PC-9 (cell line): ENCODE results near the gene OR4S2. TPM values are rescaled to one million over a fixed set of nuclear protein-coding genes. Genes with fewer than 3 reads are reported as not detected.

Experiments used
- Bru-seq: library from RNA; stranded (reverse); fragments of 400-500 nt; gene quantifications from one replicate; lab custom pipeline; 2021; lab: Mats Ljungman, UMichigan
- BruChase-seq, 2 experiments: library from RNA; stranded (reverse); fragments of 400-500 nt; gene quantifications; one replicate each; lab custom pipeline; 2021; lab: Mats Ljungman, UMichigan
- BruUV-seq: library from RNA; stranded (reverse); fragments of 400-500 nt; replicated peaks from 2 replicates; lab custom pipeline; 2021; lab: Mats Ljungman, UMichigan
- CTCF ChIA-PET: fragments of 300-600 bp; sonication (Branson Sonifier 250); formaldehyde crosslinking; loops from one replicate; lab custom pipeline; 2022; ENCODE audit warnings: antibody characterized with exemption; lab: Charles Lee
- POLR2A ChIA-PET: fragments of 300-600 bp; sonication (Branson Sonifier 250); formaldehyde crosslinking; loops from one replicate; lab custom pipeline; 2022; ENCODE audit warnings: antibody characterized with exemption; ENCODE audit not compliant: unreplicated experiment; lab: Charles Lee
- DNase-seq, 2 experiments: peaks; one replicate each; pipeline versions ENCODE4 v3.0.0 to v3.0.0-alpha.2; 2015 to 2022; ENCODE audit warnings: mixed read lengths in 1 of 2
- H2AFZ ChIP-seq: fragments of 200-600 bp; sonication (generic); 2 replicates; pipeline ENCODE4 v1.8.1; 2017; ENCODE audit warnings: antibody characterized with exemption
- H3F3A ChIP-seq: fragments of 200-600 bp; sonication (generic); 2 replicates; pipeline ENCODE4 v1.8.1; 2017; ENCODE audit warnings: antibody characterized with exemption, mild to moderate bottlenecking, low read depth; ENCODE audit not compliant: insufficient read depth
- H3K27ac ChIP-seq: fragments of 200-600 bp; sonication (generic); 2 replicates; pipeline ENCODE4 v1.6.1; 2016; ENCODE audit warnings: mixed run types
- H3K27me3 ChIP-seq: fragments of 200-600 bp; sonication (generic); 2 replicates; pipeline ENCODE4 v1.6.1; 2016; ENCODE audit warnings: low read depth, mixed run types; ENCODE audit not compliant: insufficient read depth
- H3K36me3 ChIP-seq: fragments of 200-600 bp; sonication (generic); 2 replicates; pipeline ENCODE4 v1.6.1; 2016; ENCODE audit warnings: low read depth, mixed run types
- H3K4me1 ChIP-seq: fragments of 200-600 bp; sonication (generic); replicated peaks from 2 replicates; pipeline ENCODE4 v1.6.1; 2016; ENCODE audit warnings: mixed run types; ENCODE audit not compliant: insufficient read depth
- H3K4me2 ChIP-seq: fragments of 200-600 bp; sonication (generic); 2 replicates; pipeline ENCODE4 v1.6.1; 2017; ENCODE audit warnings: mixed run types
- H3K4me3 ChIP-seq: fragments of 200-600 bp; sonication (generic); 2 replicates; pipeline ENCODE4 v1.6.1; 2016; ENCODE audit warnings: mixed run types
- H3K79me2 ChIP-seq: fragments of 200-600 bp; sonication (generic); 2 replicates; pipeline ENCODE4 v1.6.1; 2017; ENCODE audit warnings: low read depth, mixed run types
- H3K9me2 ChIP-seq: fragments of 200-600 bp; sonication (generic); 2 replicates; pipeline ENCODE4 v1.8.1; 2017; ENCODE audit warnings: mild to moderate bottlenecking; ENCODE audit not compliant: insufficient read depth
- H3K9me3 ChIP-seq: fragments of 200-600 bp; sonication (generic); 2 replicates; pipeline ENCODE4 v1.8.1; 2016; ENCODE audit warnings: low read depth; ENCODE audit not compliant: insufficient read depth
- H4K20me1 ChIP-seq: fragments of 200-600 bp; sonication (generic); 2 replicates; pipeline ENCODE4 v1.8.1; 2017; ENCODE audit not compliant: insufficient read depth
- CTCF ChIP-seq: fragments of 200-600 bp; sonication (generic); conservative IDR thresholded peaks from 2 replicates; pipeline ENCODE4 v1.6.1; 2017; ENCODE audit warnings: mixed run types, antibody characterized with exemption, mild to moderate bottlenecking, moderate library complexity
- EZH2 ChIP-seq: fragments of 200-600 bp; sonication (generic); IDR thresholded peaks from 2 replicates; pipeline ENCODE4 v1.8.0; 2017; ENCODE audit warnings: antibody characterized with exemption, low read depth
- intact Hi-C: fragments of 100-400 bp; cut with micrococcal nuclease; formaldehyde crosslinking; loops from one replicate; pipeline ENCODE4 v1.10.0; 2022; ENCODE audit not compliant: unreplicated experiment
- long read RNA-seq: library from polyadenylated mRNA; stranded (forward); transcript quantifications from one replicate; pipeline ENCODE4 v2.0.0, GENCODE V29; 2022
- total RNA-seq: library from RNA; stranded (reverse); gene quantifications from 2 replicates; pipeline ENCODE4 v1.2.3, GENCODE V29; 2021

The OR4S2 gene
- not detected in 2 replicates for total RNA-seq
- Bru-seq, nascent RNA = not detected
- not detected for BruChase-seq, experiment 1, labeled RNA remaining after a 2-hour chase
- BruChase-seq, experiment 2, labeled RNA remaining after a 6-hour chase = not detected
- long read RNA-seq = 0 reads

- no peak within 1 kb of the TSS for H3K4me2 ChIP-seq
- H3K4me1 ChIP-seq = no peaks in the 10 kb centered on the region
- no peak for TF ChIP-seq CTCF
- H3K27ac ChIP-seq = no peak within 1 kb of the TSS
- no peaks in the 10 kb centered on the region for H3K9me3 ChIP-seq
- H3F3A ChIP-seq = no peaks in the 10 kb centered on the region
- H3K9me2 ChIP-seq = no peaks in the 10 kb centered on the region
- intact Hi-C loops = no loop called here
- H3K36me3 ChIP-seq = no peaks in the 10 kb centered on the region
- H2AFZ ChIP-seq = no peak within 1 kb of the TSS
- no peaks in the 10 kb centered on the region for H3K79me2 ChIP-seq
- H3K27me3 ChIP-seq = no peaks in the 10 kb centered on the region
- no peak within 1 kb of the TSS for H3K4me3 ChIP-seq
- no TSS peak for BruUV-seq
- POLR2A ChIA-PET = no interaction called here
- DNase-seq = no peak
- CTCF ChIA-PET = no interaction called here
- no peaks in the 10 kb centered on the region for H4K20me1 ChIP-seq
These were observed at the start of gene OR4S2 for GRCh38 chr11:55648027-55648426. Gene OR4S2, plus strand, starts transcription at chr11:55648327. Its CDS starts 2,577 bp downstream, at chr11:55650904.

DNA sequence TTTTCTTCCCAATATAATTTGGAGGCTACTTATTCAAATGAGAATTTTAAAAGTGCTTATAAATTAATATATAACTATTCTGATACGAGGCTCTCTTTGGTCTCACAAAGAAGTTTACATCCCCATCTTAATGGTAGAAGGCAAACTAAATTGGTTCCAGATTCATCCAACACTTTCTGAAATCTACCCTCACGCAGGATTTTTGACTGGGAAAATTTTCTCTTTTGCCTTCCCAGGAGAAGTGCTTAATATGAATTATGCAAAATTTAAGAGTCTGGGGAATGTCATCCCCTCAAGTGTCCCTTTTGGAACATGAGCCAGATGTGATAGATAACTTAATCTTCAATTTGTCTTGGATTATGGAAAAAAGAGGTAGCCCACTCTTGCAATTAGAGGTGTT, 40.6 kb upstream of the OR4S2 start, which contains the start of gene OR4C11:
Gene OR4C11 (minus strand): TSS at position 101 of the 400 bp plus-strand sequence. CDS start 3,272 bp downstream, outside the sequence.
- no peaks in the 10 kb centered on the region for H3F3A ChIP-seq
- no peak within 1 kb of the TSS for H3K4me2 ChIP-seq
- no peaks in the 10 kb centered on the region for H3K9me3 ChIP-seq
- ChIA-PET POLR2A (no interaction called here), CTCF (no interaction called here)
- intact Hi-C loops = no loop called here
- no peaks in the 10 kb centered on the region for H3K4me1 ChIP-seq
- no peak for DNase-seq
- H3K4me3 ChIP-seq = no peak within 1 kb of the TSS
- no peak within 1 kb of the TSS for H2AFZ ChIP-seq
- no peaks in the 10 kb centered on the region for H3K36me3 ChIP-seq
- H3K79me2 ChIP-seq = no peaks in the 10 kb centered on the region
- no peak within 1 kb of the TSS for H3K27ac ChIP-seq
- H4K20me1 ChIP-seq = no peaks in the 10 kb centered on the region
- no peaks in the 10 kb centered on the region for H3K27me3 ChIP-seq
- no peaks in the 10 kb centered on the region for H3K9me2 ChIP-seq
- BruUV-seq = no TSS peak
- TF ChIP-seq CTCF = no peak
- TF ChIP-seq EZH2 = no peak

DNA sequence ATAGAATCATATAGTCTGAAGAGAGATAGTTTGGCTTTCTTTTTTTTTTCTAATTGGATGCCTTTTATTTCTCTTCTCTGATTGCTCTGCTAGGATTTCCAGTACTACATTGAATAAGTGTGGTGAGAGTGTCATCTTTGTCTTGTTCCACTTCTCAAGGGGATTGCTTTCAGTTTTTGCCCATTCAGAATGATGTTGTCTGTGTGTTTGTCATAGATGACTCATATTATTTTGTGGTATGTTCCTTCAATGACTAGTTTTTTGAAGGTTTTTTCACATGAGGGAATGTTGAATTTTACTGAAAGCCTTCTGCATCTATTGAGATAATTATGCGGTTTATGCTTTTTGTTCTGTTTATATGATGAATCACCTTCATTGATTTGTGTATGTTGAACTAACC, 23.6 kb upstream of the OR4S2 start:
- no peak overlapping the region for H2AFZ ChIP-seq
- no peaks in the 10 kb centered on the region for H3K9me2 ChIP-seq
- BruUV-seq = no TSS peak
- H4K20me1 ChIP-seq = no peaks in the 10 kb centered on the region
- H3K4me1 ChIP-seq = no peaks in the 10 kb centered on the region
- no peaks in the 10 kb centered on the region for H3K27me3 ChIP-seq
- DNase-seq = no peak
- no peaks in the 10 kb centered on the region for H3K36me3 ChIP-seq
- TF ChIP-seq EZH2 = no peak
- no peak for TF ChIP-seq CTCF
- H3K4me3 ChIP-seq = no peak overlapping the region
- no peak overlapping the region for H3K27ac ChIP-seq
- intact Hi-C loops = no loop called here
- ChIA-PET CTCF (no interaction called here), POLR2A (no interaction called here)
- H3F3A ChIP-seq = no peaks in the 10 kb centered on the region
- no peaks in the 10 kb centered on the region for H3K9me3 ChIP-seq
- no peak overlapping the region for H3K4me2 ChIP-seq
- H3K79me2 ChIP-seq = no peaks in the 10 kb centered on the region
